NCI-H2196 (cell line): ENCODE results near the gene WWOX.

Experiments used
- DNase-seq: peaks from one replicate; lab custom pipeline; 2025; ENCODE audit not compliant: unreplicated experiment; lab: John Stamatoyannopoulos, UW

The WWOX gene

GRCh38 chr16:78778101-78779004 is 678.9 kb downstream of the WWOX start:
- DNase-seq = no peak

- DNase-seq = no peak
Observed at GRCh38 chr16:78780808-78781207, 681.4 kb downstream of the WWOX start.

GRCh38 chr16:78782572-78782971 is 683.1 kb downstream of the WWOX start:
- no peak for DNase-seq

- no peak for DNase-seq
Observed at GRCh38 chr16:78783570-78784079, 684.2 kb downstream of the WWOX start.

GRCh38 chr16:78784771-78785170 is 685.3 kb downstream of the WWOX start:
- no peak for DNase-seq

GRCh38 chr16:78785218-78785617 is 685.8 kb downstream of the WWOX start:
- no peak for DNase-seq

- no peak for DNase-seq
Observed at GRCh38 chr16:78786635-78787034, 687.2 kb downstream of the WWOX start.

GRCh38 chr16:78788276-78788675 is 688.8 kb downstream of the WWOX start:
- DNase-seq = no peak

- no peak for DNase-seq
Observed at GRCh38 chr16:78788696-78789095, 689.2 kb downstream of the WWOX start.

- DNase-seq = no peak
Observed at GRCh38 chr16:78789561-78789960, 690.1 kb downstream of the WWOX start.

GRCh38 chr16:78791011-78791410 is 691.6 kb downstream of the WWOX start:
- DNase-seq = no peak

GRCh38 chr16:78791926-78792325 is 692.5 kb downstream of the WWOX start:
- no peak for DNase-seq

- DNase-seq = no peak
Observed at GRCh38 chr16:78792952-78793351, 693.5 kb downstream of the WWOX start.

- DNase-seq = no peak
Observed at GRCh38 chr16:78794581-78795250, 695.3 kb downstream of the WWOX start.

- DNase-seq = no peak
Observed at GRCh38 chr16:78795433-78795832, 696.0 kb downstream of the WWOX start.

GRCh38 chr16:78796221-78796866 is 696.9 kb downstream of the WWOX start:
- peak; percentile 34 for DNase-seq

- DNase-seq = no peak
Observed at GRCh38 chr16:78799429-78799828, 700.0 kb downstream of the WWOX start.

GRCh38 chr16:78800523-78800922 is 701.1 kb downstream of the WWOX start:
- no peak for DNase-seq

- no peak for DNase-seq
Observed at GRCh38 chr16:78804058-78804735, 704.7 kb downstream of the WWOX start.

GRCh38 chr16:78805556-78805955 is 706.1 kb downstream of the WWOX start:
- no peak for DNase-seq

- DNase-seq = no peak
Observed at GRCh38 chr16:78811247-78811646, 711.8 kb downstream of the WWOX start.
